Esophagus muscularis mucosa (tissue), 4 donors: ENCODE data around the gene GTF3C1.

ENCODE experiments used
- EP300 ChIP-seq: sonication (generic); formaldehyde crosslinking; IDR thresholded peaks from one replicate; pipeline ENCODE4 v1.6.1; 2017; ENCODE audit warnings: antibody characterized with exemption
- POLR2A ChIP-seq: fragments of 450-650 bp; IDR thresholded peaks from one replicate; pipeline ENCODE4 v1.6.1; 2017; ENCODE audit warnings: antibody characterized with exemption, moderate library complexity, mild to moderate bottlenecking, low read depth
- POLR2AphosphoS5 ChIP-seq, 2 donors: sonication (generic); formaldehyde crosslinking; IDR thresholded peaks; one replicate each; pipeline ENCODE4 v1.6.1; 2017; ENCODE audit warnings: antibody characterized with exemption in 2 of 2
- TF ChIP-seq, protein P1 (sequence below), 3 experiments: fragments of 200-600 bp in 2 of 3; fragments of 450-650 bp in 1 of 3; sonication (generic) in 2 of 3; IDR thresholded peaks; one replicate each; pipeline ENCODE4 v1.5.1; 2017 to 2019; ENCODE audit warnings: antibody characterized with exemption in 3 of 3, mild to moderate bottlenecking in 2 of 3, moderate library complexity in 1 of 3

DNA sequence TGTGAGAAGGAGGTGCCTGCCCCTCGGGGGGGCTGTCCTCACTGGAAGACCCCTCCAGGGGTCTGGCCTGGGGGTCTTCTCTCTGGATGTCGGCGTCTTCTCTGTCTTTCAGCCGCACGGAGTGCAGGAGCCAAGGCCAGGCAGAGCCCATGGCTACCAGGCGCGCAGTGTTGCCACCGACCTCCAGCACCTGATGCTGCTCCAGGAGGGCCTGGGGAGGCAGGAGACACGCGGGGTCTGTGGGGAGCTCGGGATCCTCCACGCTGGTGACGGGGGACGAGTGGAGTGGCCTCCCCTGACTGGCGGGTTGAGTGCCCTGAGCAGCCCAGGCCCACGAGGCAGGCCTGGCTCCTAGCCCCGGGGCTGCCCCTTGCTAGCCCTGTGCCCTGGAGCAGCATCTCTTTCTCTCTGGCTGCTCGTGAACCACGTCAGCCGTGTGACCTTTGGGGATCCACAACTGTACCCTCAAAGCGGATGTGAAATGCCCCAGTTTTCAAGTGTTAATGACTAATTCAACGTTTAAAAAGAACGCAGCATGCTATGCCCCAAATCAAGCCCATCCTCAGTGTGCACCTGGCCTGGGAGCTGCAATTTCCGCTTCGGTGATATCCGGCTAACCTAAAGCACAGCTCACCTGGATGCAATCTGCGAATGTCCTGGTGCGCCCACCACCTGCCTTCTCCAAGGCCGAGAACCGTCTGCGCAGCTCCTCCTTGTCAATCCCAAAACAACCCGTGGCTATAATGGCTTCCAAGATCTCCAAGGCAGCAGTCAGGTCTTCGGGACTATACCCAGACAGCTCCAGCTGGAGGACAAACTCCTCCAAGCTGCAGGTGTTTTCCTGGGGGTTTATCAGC, 84.9 kb downstream of the GTF3C1 start:
- TF ChIP-seq, protein P1, sequence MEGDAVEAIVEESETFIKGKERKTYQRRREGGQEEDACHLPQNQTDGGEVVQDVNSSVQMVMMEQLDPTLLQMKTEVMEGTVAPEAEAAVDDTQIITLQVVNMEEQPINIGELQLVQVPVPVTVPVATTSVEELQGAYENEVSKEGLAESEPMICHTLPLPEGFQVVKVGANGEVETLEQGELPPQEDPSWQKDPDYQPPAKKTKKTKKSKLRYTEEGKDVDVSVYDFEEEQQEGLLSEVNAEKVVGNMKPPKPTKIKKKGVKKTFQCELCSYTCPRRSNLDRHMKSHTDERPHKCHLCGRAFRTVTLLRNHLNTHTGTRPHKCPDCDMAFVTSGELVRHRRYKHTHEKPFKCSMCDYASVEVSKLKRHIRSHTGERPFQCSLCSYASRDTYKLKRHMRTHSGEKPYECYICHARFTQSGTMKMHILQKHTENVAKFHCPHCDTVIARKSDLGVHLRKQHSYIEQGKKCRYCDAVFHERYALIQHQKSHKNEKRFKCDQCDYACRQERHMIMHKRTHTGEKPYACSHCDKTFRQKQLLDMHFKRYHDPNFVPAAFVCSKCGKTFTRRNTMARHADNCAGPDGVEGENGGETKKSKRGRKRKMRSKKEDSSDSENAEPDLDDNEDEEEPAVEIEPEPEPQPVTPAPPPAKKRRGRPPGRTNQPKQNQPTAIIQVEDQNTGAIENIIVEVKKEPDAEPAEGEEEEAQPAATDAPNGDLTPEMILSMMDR (IDR thresholded peaks at IDR 0.05), result no peak
- no peak for TF ChIP-seq POLR2A
- no peak for TF ChIP-seq POLR2AphosphoS5 (IDR thresholded peaks at IDR 0.05)
- no peak for TF ChIP-seq EP300
